ENCODE data around the gene DOK6.
A peak's percentile ranks its signal among the peaks of the same experiment; 100 is the strongest.
"Not testable (repeated sequence)": the region's sequence is repeated elsewhere in the genome, so short reads cannot be mapped to it uniquely, and the experiment has no call there.

The DOK6 gene

GRCh38 chr18:69400253-69400975 is at the start of gene DOK6:
Gene DOK6, plus strand, starts transcription at chr18:69400888.
- DNase-seq = peak; percentile 15

- no peak for DNase-seq
Observed at GRCh38 chr18:69353023-69353422, 47.7 kb upstream of the DOK6 start.

GRCh38 chr18:69357590-69357989 is 43.1 kb upstream of the DOK6 start:
- no peak for DNase-seq

GRCh38 chr18:69358212-69358895 is 42.3 kb upstream of the DOK6 start:
- DNase-seq = no peak

- DNase-seq = not testable (repeated sequence)
Observed at GRCh38 chr18:69359768-69360167, 40.9 kb upstream of the DOK6 start.

GRCh38 chr18:69364930-69365329 is 35.8 kb upstream of the DOK6 start:
- no peak for DNase-seq

- DNase-seq = no peak
Observed at GRCh38 chr18:69365658-69366057, 35.0 kb upstream of the DOK6 start.

- DNase-seq = no peak
Observed at GRCh38 chr18:69367104-69367503, 33.6 kb upstream of the DOK6 start.

GRCh38 chr18:69371729-69372128 is 29.0 kb upstream of the DOK6 start:
- no peak for DNase-seq

- DNase-seq = no peak
Observed at GRCh38 chr18:69380324-69380723, 20.4 kb upstream of the DOK6 start.

GRCh38 chr18:69383186-69383585 is 17.5 kb upstream of the DOK6 start:
- no peak for DNase-seq

GRCh38 chr18:69387186-69387585 is 13.5 kb upstream of the DOK6 start:
- DNase-seq = no peak

GRCh38 chr18:69388222-69388621 is 12.5 kb upstream of the DOK6 start:
- no peak for DNase-seq

- DNase-seq = no peak
Observed at GRCh38 chr18:69397096-69397495, 3.6 kb upstream of the DOK6 start.

GRCh38 chr18:69399253-69399652 is 1.4 kb upstream of the DOK6 start:
- DNase-seq = no peak

GRCh38 chr18:69400976-69401225 is 213 bp downstream of the DOK6 start:
- no peak for DNase-seq

- no peak for DNase-seq
Observed at GRCh38 chr18:69401226-69401971, 711 bp downstream of the DOK6 start.

GRCh38 chr18:69401972-69402532 is 1.4 kb downstream of the DOK6 start:
- no peak for DNase-seq

- no peak for DNase-seq
Observed at GRCh38 chr18:69402533-69402989, 1.9 kb downstream of the DOK6 start.

GRCh38 chr18:69408522-69408921 is 7.8 kb downstream of the DOK6 start:
- DNase-seq = no peak

GRCh38 chr18:69411199-69411598 is 10.5 kb downstream of the DOK6 start:
- no peak for DNase-seq

- no peak for DNase-seq
Observed at GRCh38 chr18:69414184-69414583, 13.5 kb downstream of the DOK6 start.

- DNase-seq = no peak
Observed at GRCh38 chr18:69432847-69433246, 32.2 kb downstream of the DOK6 start.

- DNase-seq = no peak
Observed at GRCh38 chr18:69435000-69435399, 34.3 kb downstream of the DOK6 start.
